Immature natural killer cell (primary cell): ENCODE data around the gene UBE2O. TPM values are rescaled to one million over a fixed set of nuclear protein-coding genes. Genes with fewer than 3 reads are reported as not detected.

Experiments used
- DNase-seq, 3 donors: peaks; one replicate each; pipeline ENCODE4 v3.0.0; 2022; ENCODE audit warnings: mixed read lengths in 1 of 3
- H3K27ac Mint-ChIP-seq, 6 donors: one replicate each; pipeline ENCODE4 v1.8.0; 2020; ENCODE audit warnings: mixed read lengths in 6 of 6, mild to moderate bottlenecking in 5 of 6, inconsistent platforms in 4 of 6, moderate library complexity in 3 of 6
- H3K27me3 Mint-ChIP-seq, 3 donors: one replicate each; pipeline ENCODE4 v1.8.0; 2020 to 2021; ENCODE audit warnings: low read depth in 3 of 3, mild to moderate bottlenecking in 3 of 3, mixed read lengths in 3 of 3, moderate library complexity in 3 of 3, inconsistent platforms in 1 of 3
- H3K36me3 Mint-ChIP-seq, 3 donors: one replicate each; pipeline ENCODE4 v1.8.0; 2020; ENCODE audit warnings: mixed read lengths in 3 of 3, inconsistent platforms in 2 of 3, mild to moderate bottlenecking in 2 of 3
- H3K4me1 Mint-ChIP-seq, 2 donors: one replicate each; pipeline ENCODE4 v1.8.0; 2020; ENCODE audit warnings: inconsistent platforms in 2 of 2, mild to moderate bottlenecking in 2 of 2, mixed read lengths in 2 of 2, moderate library complexity in 1 of 2
- H3K4me3 Mint-ChIP-seq, 5 donors: one replicate each; pipeline ENCODE4 v1.8.0; 2020; ENCODE audit warnings: mild to moderate bottlenecking in 5 of 5, mixed read lengths in 5 of 5, inconsistent platforms in 3 of 5, moderate library complexity in 3 of 5
- H3K9me3 Mint-ChIP-seq, 6 donors: one replicate each; pipeline ENCODE4 v1.8.0; 2020; ENCODE audit warnings: mild to moderate bottlenecking in 6 of 6, mixed read lengths in 6 of 6, inconsistent platforms in 4 of 6, moderate library complexity in 3 of 6
- polyA plus RNA-seq, 3 donors: library from polyadenylated mRNA; unstranded; fragments of 300-500 nt; fragmentation: Illumina TruSeq; gene quantifications; one replicate each; pipeline ENCODE4 v1.2.3, GENCODE V29; 2021

The UBE2O gene
- polyA plus RNA-seq, 3 donors from 2014 or later: 0.19 to 14.3 (median 5.2) TPM

DNA sequence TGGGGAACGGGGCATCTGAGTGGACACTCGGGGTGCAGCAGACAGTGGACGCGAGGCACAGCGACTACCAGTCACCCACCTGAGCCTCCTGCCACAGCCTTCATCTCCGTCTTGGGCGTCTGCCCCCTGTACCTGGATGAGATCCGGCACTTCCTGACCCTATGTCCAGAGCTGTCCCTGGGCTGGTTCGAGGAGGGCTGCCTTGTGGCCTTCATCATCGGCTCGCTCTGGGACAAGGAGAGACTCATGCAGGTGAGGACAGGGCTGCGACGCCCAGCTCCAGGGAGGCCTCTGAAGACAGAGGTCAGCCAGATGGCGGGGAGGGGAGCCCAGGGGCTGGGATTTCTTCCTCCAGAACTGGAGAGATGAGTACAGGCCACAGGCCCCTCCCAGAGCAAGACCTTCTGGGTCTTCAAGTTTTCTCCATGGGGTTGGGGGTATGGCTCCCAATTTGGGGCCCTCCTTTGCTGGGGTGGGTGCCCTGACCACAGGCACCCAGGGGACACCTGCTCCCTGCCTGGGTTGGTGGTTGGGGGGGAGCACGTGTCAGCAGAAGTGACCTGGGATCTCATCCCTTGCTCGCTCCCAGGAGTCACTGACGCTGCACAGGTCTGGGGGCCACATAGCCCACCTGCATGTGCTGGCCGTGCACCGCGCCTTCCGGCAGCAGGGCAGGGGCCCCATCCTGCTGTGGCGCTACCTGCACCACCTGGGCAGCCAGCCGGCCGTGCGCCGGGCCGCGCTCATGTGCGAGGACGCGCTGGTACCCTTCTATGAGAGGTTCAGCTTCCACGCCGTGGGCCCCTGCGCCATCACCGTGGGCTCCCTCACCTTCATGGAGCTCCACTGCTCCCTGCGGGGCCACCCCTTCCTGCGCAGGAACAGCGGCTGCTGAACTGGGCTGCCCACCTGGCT lies 16.4 kb upstream of the UBE2O start:
- H3K4me3 Mint-ChIP-seq: no peak overlapping the region
- peaks cover 4 to 7% of the 10 kb centered on the region in 2 donors for H3K4me1 Mint-ChIP-seq
- H3K27me3 Mint-ChIP-seq: peaks cover 0 to 6% (median 1%) of the 10 kb centered on the region in 3 donors
- DNase-seq: no peak
- H3K9me3 Mint-ChIP-seq: no peaks in the 10 kb centered on the region
- H3K27ac Mint-ChIP-seq: peak overlapping the region in 1 of 6 donors; percentile 22
- peaks cover 0 to 8% (median 3%) of the 10 kb centered on the region in 3 donors for H3K36me3 Mint-ChIP-seq

DNA sequence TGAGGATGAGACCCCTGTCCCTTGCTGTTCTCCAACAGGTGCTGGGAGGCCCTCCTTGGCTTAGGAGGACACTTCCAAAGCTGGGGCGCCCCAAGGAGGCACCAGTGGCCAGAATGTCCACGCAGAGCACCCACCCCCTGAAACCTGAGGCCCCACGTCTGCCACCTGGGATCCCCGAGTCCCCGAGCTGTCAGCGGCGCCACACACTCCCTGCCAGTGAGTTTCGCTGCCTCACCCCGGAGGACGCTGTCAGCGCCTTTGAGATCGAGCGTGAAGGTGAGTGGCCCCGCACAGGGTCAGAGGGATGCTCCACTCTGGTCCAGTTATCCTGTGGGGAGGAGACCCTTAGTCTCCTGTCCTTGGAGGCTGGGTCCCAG lies 15.7 kb upstream of the UBE2O start:
- H3K27ac Mint-ChIP-seq: peak overlapping the region in 1 of 6 donors; percentile 55
- no peak for DNase-seq
- H3K9me3 Mint-ChIP-seq: no peaks in the 10 kb centered on the region
- no peak overlapping the region for H3K4me3 Mint-ChIP-seq
- peaks cover 4 to 7% of the 10 kb centered on the region in 2 donors for H3K4me1 Mint-ChIP-seq
- H3K36me3 Mint-ChIP-seq: peaks cover 0 to 8% (median 3%) of the 10 kb centered on the region in 3 donors
- H3K27me3 Mint-ChIP-seq: peaks cover 0 to 6% (median 1%) of the 10 kb centered on the region in 3 donors

DNA sequence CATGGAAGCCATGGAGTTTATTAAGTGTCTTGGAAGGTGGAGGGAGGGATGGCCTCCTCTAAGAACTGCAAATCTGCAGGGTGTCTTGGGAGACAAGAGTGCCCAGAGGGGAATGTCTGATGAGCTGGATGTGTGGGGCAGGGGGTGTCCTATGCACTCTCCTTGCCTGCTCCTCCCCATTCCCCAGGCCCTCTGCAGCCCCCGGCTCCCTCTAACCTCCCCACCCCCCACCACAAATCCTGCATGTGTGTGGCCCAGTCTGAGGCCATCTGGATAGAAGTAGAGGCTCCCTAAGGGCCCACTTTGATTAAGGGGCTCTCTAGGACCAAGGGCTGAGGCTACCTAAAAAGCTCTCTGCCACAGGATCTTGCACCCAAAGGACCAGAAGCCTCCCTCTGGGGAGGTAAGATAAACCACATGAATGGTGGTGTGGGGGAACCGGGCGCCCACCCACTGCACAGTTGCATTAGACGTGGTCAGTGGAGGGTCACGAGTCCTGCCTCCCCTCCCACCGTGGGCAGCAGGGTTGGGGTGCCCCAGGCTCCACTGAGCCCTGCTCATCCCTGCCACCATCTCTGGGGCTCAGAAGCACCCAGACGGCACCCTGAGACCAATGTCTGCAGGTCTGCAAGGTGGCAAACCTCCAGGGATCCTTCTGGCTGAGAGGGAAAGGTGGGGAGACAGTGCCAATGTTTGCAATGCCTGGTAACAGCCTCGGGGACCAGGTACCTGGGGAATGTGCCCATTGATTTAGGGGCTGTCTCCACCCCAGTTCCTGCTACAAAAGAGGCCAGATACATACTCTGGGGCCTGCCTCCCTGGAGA lies 15.1 kb upstream of the UBE2O start:
- no peaks in the 10 kb centered on the region for H3K9me3 Mint-ChIP-seq

DNA sequence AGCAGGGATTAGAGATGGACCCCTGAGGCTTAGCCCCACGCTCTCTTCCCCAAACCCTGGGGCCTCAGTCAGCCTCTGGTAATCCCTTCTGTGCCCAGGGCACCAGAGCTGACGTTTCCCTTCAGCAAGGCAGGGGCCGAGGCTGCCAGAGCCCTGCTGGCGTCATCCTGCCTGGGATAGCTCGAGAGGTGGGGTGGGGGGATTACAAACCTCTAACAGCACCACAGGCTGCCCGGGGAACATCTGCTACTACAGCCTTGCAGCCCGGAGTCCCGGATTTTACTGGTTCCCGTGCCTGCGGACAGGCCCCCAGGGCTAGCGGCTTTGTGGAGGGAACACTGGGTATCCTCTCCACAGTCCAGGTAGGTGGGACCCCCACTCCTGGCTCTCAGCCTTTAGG lies 14.4 kb upstream of the UBE2O start, which contains the start of gene AANAT:
TSS of gene AANAT (plus strand) at position 238 of the 400 bp plus-strand sequence. CDS start 1,144 bp downstream, outside the sequence.
- no peaks in the 10 kb centered on the region for H3K9me3 Mint-ChIP-seq
- H3K27ac Mint-ChIP-seq: peak within 1 kb of the TSS; percentile 37 to 61 (median 52)
- H3K27me3 Mint-ChIP-seq: peaks cover 0 to 9% (median 1%) of the 10 kb centered on the region in 3 donors

More for the DNA sequence above, 15.1 kb upstream of the UBE2O start:
- Mint-ChIP-seq H3K36me3 (peaks cover 0 to 8% (median 3%) of the 10 kb centered on the region in 3 donors), H3K27me3 (peaks cover 0 to 6% (median 1%) of the 10 kb centered on the region in 3 donors), H3K4me3 (no peak overlapping the region), H3K4me1 (peaks cover 4 to 7% of the 10 kb centered on the region in 2 donors), H3K27ac (peak overlapping the region in 5 of 6 donors; percentile 20 to 55 (median 37))
- no peak for DNase-seq

DNA sequence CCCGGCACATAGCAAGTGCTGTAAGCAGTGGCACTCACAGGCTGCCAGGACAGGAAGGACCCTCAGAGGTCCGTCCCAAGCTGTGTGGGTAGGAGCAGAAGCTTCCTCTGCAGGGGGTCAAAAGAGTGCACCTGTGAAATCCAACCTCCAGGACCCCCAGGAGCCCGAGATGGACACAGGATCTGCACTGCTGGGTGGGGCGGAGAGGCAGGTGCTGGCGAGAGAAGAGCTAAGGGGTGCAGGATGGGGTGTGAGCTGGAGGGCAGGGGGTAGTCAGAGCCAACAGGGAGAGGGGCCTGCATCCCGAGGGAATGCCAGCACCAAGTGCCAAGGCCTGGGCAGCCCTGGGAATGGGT lies 13.8 kb upstream of the UBE2O start:
- Mint-ChIP-seq H3K9me3 (no peaks in the 10 kb centered on the region), H3K27me3 (peaks cover 0 to 12% (median 1%) of the 10 kb centered on the region in 3 donors), H3K4me1 (peaks cover 4 to 7% of the 10 kb centered on the region in 2 donors), H3K36me3 (peaks cover 0 to 7% (median 3%) of the 10 kb centered on the region in 3 donors), H3K27ac (peak overlapping the region in 3 of 6 donors; percentile 40 to 61 (median 45)), H3K4me3 (no peak overlapping the region)
- no peak for DNase-seq

More for the DNA sequence above, 14.4 kb upstream of the UBE2O start, which contains the start of gene AANAT:
- H3K36me3 Mint-ChIP-seq: peaks cover 0 to 8% (median 3%) of the 10 kb centered on the region in 3 donors
- no peak for DNase-seq
- H3K4me1 Mint-ChIP-seq: peaks cover 4 to 7% of the 10 kb centered on the region in 2 donors
- H3K4me3 Mint-ChIP-seq: no peak within 1 kb of the TSS

DNA sequence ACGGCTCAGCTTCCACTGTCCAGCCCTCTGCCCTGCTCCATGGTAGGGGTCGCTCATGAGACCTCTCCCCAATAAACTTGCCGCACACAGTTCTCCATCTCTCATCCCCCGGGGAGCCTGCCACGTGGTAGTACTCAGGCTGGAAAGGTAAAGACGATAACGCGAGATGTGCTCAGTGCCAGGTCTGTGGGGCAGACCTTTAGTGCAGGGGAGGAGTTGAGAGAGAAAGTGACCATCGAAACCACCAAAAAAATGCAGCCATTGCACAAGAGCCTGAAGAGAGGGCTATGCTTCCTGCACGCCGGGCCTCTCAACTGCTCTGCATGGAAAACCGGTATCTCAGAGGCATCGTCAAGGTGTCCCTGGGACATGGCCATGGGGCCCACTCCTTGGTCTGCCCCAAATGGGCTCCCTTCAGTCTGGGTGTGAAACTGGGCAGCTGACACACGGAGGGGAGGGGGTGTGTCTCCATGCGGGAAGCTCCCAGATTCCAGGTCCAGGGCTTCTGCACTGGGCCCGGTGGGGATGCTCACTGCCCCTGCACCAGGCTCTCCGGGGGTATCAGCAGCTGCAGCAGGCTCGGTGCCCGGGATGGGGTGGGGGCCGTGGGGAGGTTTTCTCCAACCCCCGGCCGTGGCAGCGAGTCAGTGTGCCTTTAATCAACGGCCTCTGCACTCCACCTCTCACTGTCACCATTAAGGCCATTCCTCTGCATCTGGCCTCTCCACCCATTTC lies 9.8 kb upstream of the UBE2O start:
- Mint-ChIP-seq H3K27me3 (peaks cover 1 to 11% (median 3%) of the 10 kb centered on the region in 3 donors), H3K4me3 (no peak overlapping the region), H3K36me3 (no peaks in the 10 kb centered on the region), H3K9me3 (no peaks in the 10 kb centered on the region), H3K27ac (no peak overlapping the region), H3K4me1 (peaks cover 4 to 7% of the 10 kb centered on the region in 2 donors)
- no peak for DNase-seq

DNA sequence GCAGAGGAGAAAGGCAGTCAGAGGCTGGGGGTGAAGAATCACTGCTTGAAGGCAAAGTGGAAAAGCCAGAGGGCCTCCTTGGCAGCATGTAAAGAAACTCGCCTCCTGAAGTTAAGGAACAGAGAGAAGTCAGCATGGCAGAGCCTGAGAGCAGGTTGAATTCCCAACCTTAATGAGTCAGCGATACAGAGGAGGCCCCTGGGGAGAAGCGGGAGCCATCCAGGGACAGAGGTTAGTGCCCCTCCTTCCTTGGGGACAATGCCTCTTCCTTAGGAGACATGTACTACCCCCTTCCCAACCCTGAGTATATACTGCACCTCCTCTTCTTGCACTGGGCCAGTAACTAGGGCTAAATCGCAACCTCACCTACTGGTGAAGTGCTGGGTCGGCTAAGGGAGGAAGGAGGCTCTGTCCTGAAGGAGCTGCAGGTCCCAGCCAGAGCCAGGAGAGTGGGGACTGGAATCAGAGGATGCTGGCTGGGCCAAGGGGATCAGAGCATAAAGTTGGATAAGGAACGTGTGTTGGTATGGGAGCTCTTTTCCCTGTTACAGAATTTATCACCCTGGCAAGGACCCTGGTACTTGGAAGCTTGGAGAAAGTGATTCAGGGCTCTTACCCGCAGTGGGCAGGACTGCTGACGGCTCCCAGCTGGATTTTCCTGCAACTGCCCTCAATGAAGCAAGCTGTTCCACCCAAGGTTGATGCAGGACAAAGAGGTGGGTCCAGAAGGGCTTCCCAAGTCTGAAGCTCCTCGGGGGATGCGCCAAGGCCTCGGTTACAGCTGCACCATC lies 9.0 kb upstream of the UBE2O start:
- no peak overlapping the region for H3K4me3 Mint-ChIP-seq
- H3K4me1 Mint-ChIP-seq: peaks cover 4 to 7% of the 10 kb centered on the region in 2 donors
- H3K9me3 Mint-ChIP-seq: no peaks in the 10 kb centered on the region
- H3K27me3 Mint-ChIP-seq: peaks cover 1 to 11% (median 3%) of the 10 kb centered on the region in 3 donors
- H3K36me3 Mint-ChIP-seq: no peaks in the 10 kb centered on the region
- no peak for DNase-seq
- H3K27ac Mint-ChIP-seq: peak overlapping the region in 1 of 6 donors; percentile 66

DNA sequence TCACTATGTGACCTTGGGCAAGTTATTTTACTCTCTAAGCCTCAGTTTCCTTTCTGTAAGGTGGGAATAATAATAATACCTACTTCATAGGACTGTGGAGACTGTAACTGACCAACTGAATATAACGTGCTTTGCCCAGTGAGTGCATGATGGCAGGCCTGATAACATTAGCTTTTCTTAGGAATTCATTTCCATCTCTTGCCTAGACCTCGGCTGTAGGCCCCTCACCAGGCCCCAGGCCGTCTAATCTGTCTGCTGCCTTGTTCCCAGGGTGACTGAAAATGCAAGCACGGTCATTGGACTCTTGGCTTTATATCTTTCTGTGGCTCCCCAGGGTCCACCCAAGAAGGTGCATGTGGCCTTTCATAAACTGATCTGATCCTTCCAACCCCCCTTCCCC lies 6.7 kb upstream of the UBE2O start:
- Mint-ChIP-seq H3K27me3 (peaks cover 1 to 7% (median 3%) of the 10 kb centered on the region in 3 donors), H3K9me3 (no peaks in the 10 kb centered on the region), H3K27ac (peak overlapping the region in 1 of 6 donors; percentile 67), H3K36me3 (no peaks in the 10 kb centered on the region), H3K4me1 (no peaks in the 10 kb centered on the region), H3K4me3 (no peak overlapping the region)
- no peak for DNase-seq

DNA sequence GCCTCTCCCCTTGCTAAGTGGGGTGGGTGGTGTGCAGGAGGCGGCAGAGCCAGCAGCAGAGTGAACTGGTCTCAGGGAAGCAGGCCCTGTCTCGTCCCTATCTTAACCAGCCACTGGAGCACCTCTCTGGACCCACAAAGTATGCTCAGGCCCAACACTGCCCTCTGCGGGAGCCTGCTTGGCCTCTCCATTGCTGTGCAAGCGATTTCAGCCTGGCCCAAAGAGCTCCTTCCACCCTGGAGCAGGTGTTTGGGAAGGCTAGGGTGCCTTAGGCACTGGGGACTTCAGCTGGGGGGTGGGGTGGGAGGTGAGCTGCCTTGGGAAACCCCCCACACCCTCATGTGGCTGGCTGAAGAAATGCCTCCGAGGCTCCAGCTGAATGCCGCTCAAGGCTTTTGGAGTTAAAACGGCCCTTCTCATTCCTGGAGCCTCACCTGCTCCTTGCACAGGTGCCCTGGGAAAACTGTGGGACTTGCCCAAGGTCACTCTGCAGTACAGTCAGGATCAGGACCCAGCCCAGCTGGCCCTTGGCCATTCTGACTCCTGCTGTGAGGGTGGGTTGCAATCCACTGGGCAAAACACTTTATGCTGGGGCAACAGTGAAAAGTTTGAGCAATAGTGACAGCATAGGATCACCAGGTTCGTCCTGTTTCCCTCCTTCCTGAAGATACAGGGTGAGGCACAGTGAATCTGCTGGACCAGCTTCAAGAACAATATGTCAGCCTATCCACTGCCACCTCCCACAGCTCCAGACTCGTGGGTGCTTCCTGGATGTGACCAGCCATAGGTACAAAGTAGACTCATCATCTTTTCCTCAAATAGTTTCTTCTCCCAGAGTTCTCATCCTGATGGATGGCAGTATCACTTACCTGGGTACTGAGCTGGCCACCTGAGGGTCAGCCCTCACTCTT lies 5.9 kb upstream of the UBE2O start:
- Mint-ChIP-seq H3K4me3 (no peak overlapping the region), H3K36me3 (no peaks in the 10 kb centered on the region), H3K9me3 (no peaks in the 10 kb centered on the region), H3K27ac (no peak overlapping the region), H3K27me3 (peaks cover 1 to 7% (median 3%) of the 10 kb centered on the region in 3 donors), H3K4me1 (no peaks in the 10 kb centered on the region)
- no peak for DNase-seq

DNA sequence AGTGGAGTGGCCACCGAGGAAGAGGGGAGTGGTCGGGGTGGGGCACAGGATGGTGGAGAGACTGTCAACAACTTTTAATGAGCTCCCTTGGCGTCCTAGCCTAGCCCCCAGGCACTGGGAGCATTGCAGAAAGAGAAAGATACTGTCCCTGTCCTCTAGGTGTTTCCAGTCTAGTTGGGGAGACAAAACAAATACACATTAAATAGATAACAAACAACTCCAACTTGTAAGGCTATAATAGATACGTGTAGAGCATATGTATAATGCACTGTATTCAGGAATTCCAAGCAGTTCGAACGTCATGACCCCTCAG lies 435 bp upstream of the UBE2O start:
- peaks cover 27 to 40% of the 10 kb centered on the region in 2 donors for H3K4me1 Mint-ChIP-seq
- H3K4me3 Mint-ChIP-seq: peak overlapping the region; percentile 69 to 87 (median 81)
- no peak for DNase-seq
- no peaks in the 10 kb centered on the region for H3K9me3 Mint-ChIP-seq
- no peaks in the 10 kb centered on the region for H3K36me3 Mint-ChIP-seq
- H3K27me3 Mint-ChIP-seq: peaks cover 0 to 3% (median 2%) of the 10 kb centered on the region in 3 donors
- peak overlapping the region; percentile 77 to 98 (median 90) for H3K27ac Mint-ChIP-seq

DNA sequence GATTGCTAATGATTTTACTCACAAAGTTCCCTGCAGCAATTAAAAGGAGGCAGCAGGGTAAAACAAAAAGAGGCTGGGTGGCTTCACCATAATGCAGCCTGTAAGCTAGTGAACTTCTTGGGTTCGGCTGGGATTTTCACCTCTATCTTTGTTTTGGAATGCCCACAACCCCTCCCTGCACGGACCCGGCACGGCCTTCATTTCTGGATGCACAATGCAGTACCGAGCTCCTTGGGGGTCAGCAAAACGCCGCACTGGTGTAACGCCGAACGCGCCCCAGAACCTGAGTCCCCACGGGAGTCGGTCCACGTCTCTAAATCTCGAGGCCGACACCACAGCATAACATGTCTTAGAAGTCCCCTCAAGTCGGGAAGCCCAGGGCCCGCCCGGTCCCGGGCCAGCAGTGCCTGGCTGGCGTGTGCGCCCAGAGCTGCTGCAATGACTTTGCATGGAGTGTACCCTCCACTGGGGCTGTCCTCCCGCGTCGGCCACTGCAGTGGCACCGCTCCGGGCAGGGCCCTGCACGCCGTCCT lies 759 bp downstream of the UBE2O start:
- H3K9me3 Mint-ChIP-seq: no peaks in the 10 kb centered on the region
- peak overlapping the region in 5 of 6 donors; percentile 49 to 87 (median 65) for H3K27ac Mint-ChIP-seq
- no peaks in the 10 kb centered on the region for H3K36me3 Mint-ChIP-seq
- peaks cover 29 to 50% of the 10 kb centered on the region in 2 donors for H3K4me1 Mint-ChIP-seq
- peaks cover 0 to 2% (median 0%) of the 10 kb centered on the region in 3 donors for H3K27me3 Mint-ChIP-seq
- DNase-seq: no peak
- peak overlapping the region; percentile 81 to 85 (median 84) for H3K4me3 Mint-ChIP-seq
